HG02870 (cell line): ENCODE data around the gene CFAP126.
"Not testable (repeated sequence)": the region's sequence is repeated elsewhere in the genome, so short reads cannot be mapped to it uniquely, and the experiment has no call there.

Source experiments
- ATAC-seq: cut with Tn5 transposase; IDR thresholded peaks from one replicate; pipeline ENCODE4 v1.9.1; 2021; ENCODE audit warnings: mild to moderate bottlenecking, moderate library complexity; ENCODE audit not compliant: unreplicated experiment

CFAP126 gene

GRCh38 chr1:161382214-161383019, 14.7 kb upstream of the CFAP126 start:
- no peak for ATAC-seq

- ATAC-seq: no peak
Measured at GRCh38 chr1:161381707-161382106, 14.0 kb upstream of the CFAP126 start.

DNA sequence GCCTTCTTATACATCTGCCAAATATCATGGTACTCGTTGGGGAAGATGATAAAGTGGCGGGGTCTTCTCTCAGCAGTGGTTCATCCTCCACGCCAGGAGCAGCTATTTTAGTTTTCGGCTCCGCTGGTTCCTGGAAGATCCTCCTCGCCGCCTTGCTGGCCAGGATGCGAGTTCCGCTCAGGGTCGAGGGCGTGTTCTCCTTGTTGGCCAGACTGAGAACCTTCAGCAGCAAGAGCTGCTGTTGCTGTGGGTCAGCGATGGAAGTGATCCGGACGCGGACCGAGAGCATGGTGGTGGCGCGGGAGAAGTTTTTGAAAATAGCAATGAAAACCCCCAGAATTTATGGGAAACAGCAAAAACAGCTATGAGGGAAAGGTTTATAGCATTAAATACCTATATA, 11.4 kb upstream of the CFAP126 start:
- ATAC-seq: no peak

- no peak for ATAC-seq
Measured at GRCh38 chr1:161378014-161378413, 10.3 kb upstream of the CFAP126 start.

DNA sequence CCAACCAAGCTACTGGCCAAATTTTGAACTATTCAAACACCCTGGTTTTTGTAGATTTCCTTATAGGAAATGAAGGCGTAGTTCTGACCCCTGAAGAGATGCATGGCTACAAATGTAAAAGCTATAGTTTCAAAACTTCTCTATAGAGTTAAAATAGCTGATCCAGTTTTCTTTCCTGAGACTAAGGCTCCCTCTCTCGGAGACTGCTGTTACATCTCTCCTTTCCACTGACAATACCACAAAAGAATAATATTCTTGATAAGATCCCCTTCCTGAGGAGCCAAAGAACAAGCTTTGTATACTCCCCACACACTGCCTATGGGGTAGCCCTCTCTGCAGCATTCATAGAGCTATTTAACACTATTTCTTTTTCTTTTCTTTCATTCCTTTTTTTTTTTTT, 6.7 kb upstream of the CFAP126 start:
- no peak for ATAC-seq

GRCh38 chr1:161373442-161373841, 5.8 kb upstream of the CFAP126 start:
- no peak for ATAC-seq

DNA sequence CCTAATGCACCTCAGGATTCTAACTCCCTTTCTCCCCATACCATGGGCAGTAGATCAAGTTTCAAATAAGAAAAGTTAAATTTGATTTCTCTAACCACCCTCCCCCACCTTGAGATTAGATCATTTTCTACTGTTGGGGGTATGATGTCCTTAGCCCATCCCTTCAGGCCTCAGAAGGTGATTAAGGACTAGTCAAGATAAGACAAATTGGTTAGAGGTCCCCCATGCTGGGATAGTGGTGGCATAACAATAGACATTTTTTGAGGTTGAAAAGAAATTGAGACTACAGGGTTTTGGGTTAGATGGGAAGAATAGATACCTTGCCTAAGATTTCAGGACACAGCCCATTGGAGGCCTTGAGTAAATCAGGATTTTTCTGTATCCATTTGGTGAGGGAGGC, 2.5 kb downstream of the CFAP126 start:
- no peak for ATAC-seq

DNA sequence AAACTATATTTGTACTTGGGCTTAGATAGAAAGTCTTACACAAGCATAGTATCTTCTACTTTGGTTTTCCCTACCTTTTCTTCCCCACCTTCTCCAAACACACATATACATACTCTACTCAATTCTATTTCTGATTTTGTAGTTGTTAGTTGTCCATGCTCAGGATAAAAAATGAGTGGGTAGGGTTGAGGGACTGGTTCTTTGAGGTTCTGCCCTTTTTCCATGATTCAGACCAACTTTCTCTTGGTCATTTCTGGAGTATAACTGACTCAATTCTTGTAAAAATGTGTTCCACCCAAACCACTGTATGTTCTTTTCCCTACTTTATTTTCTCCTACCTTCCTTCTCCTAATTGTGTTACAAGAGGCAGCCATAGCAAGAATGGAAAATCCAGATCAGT, 3.3 kb downstream of the CFAP126 start:
- ATAC-seq: no peak

- ATAC-seq: no peak
Measured at GRCh38 chr1:161359291-161359690, 8.4 kb downstream of the CFAP126 start.

- ATAC-seq: no peak
Measured at GRCh38 chr1:161357073-161357472, 10.6 kb downstream of the CFAP126 start.

DNA sequence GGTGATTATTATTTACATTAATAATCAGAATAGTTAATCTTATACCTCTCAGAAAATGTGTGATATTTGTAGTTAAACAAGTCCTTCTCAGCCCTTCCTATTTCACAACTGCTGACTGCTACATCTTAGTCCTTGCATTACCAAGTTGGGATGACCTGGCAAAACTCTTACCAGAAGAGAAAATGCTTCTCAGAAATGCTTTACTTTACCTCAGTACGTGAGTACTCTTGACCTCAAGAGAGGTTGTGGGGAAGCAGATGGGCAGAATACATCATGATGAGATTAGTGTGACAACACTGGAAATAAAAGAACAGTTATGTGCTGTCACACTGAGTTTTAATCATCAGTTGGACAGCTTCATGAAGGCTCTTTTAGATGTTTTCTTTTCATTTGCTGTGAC, 16.2 kb downstream of the CFAP126 start:
- no peak for ATAC-seq

GRCh38 chr1:161350671-161351070, 17.0 kb downstream of the CFAP126 start:
- ATAC-seq: no peak

GRCh38 chr1:161342821-161343220, 24.9 kb downstream of the CFAP126 start:
- no peak for ATAC-seq

GRCh38 chr1:161342177-161342576, 25.5 kb downstream of the CFAP126 start:
- ATAC-seq: no peak

DNA sequence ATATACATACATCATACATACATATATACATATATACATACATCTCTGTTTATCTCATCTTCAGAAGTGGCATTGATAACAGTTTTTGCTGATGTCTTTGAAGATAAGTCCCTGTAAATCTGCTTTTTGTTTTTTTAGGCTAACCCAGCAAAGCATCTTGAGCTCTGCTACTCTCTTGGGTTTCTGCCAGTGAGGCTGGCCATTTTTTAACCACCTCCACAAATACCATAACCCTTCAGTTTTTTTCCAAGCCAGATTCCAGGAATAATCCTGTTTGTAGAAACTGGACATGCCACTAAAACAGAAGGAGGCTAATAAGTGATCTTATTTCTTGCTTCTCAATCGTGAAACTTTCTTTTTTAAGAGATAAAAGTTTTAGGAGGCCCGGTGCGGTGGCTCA, 31.9 kb downstream of the CFAP126 start:
- no peak for ATAC-seq

- ATAC-seq: no peak
Measured at GRCh38 chr1:161333166-161333565, 34.5 kb downstream of the CFAP126 start.

- no peak for ATAC-seq
Measured at GRCh38 chr1:161330346-161330745, 37.3 kb downstream of the CFAP126 start.

- ATAC-seq: no peak
Measured at GRCh38 chr1:161324020-161324419, 43.7 kb downstream of the CFAP126 start.

DNA sequence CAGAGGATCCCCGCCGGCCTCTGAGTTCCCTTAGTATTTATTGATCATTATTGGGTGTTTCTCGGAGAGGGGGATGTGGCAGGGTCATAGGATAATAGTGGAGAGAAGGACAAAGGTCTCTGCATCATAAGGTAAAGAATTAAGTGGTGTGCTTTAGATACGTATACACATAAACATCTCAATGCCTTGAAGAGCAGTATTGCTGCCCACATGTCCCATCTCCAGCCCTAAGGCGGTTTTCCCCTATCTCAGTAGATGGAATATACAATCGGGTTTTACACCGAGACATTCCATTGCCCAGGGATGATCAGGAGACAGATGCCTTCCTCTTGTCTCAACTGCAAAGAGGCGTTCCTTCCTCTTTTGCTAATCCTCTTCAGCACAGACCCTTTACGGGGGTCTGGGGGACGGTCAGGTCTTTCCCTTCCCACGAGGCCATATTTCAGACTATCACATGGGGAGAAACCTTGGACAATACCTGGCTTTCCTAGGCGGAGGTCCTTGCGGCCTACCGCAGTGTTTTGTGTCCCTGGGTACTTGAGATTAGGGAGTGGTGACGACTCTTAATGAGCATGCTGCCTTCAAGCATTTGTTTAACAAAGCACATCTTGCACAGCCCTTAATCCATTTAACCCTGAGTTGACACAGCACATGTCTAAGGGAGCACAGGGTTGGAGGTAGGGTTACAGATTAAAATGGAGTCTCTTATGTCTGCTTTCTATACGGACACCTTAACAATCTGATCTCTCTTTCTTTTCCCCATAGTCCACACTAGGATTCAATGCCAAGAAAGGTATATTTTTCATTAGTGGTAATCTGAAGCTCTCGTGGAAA, 51.6 kb downstream of the CFAP126 start:
- not testable (repeated sequence) for ATAC-seq
